GM12878 (cell line): ENCODE data around the gene MICAL3.
A peak's percentile ranks its signal among the peaks of the same experiment; 100 is the strongest.

ENCODE experiments used
- ETV6 ChIP-seq, 2 experiments: fragments of 450-650 bp in 1 of 2; IDR thresholded peaks in 1 of 2; conservative IDR thresholded peaks in 1 of 2; 2 replicates each; pipeline ENCODE4 v1.6.1; 2014; ENCODE audit warnings: antibody characterized with exemption in 1 of 2, borderline replicate concordance in 1 of 2, low read depth in 1 of 2, mild to moderate bottlenecking in 1 of 2, moderate library complexity in 1 of 2
- JUND ChIP-seq: IDR thresholded peaks from 2 replicates; pipeline ENCODE4 v1.6.1; 2012; ENCODE audit warnings: low read depth, mild to moderate bottlenecking, low read length, improper control_type of control experiment, moderate library complexity
- MTA2 ChIP-seq: fragments of 450-650 bp; IDR thresholded peaks from 2 replicates; pipeline ENCODE4 v1.6.1; 2016; ENCODE audit warnings: low read depth, mild to moderate bottlenecking, moderate library complexity
- NFIC ChIP-seq: IDR thresholded peaks from 2 replicates; pipeline ENCODE4 v1.6.1; 2012; ENCODE audit warnings: low read depth, mild to moderate bottlenecking, inconsistent platforms, low read length, moderate library complexity
- NFYB ChIP-seq: IDR thresholded peaks from 2 replicates; pipeline ENCODE4 v1.6.1; 2011; ENCODE audit warnings: low read depth, mild to moderate bottlenecking, low read length, improper control_type of control experiment, moderate library complexity; ENCODE audit not compliant: insufficient read depth
- RBBP5 ChIP-seq: fragments of 200-600 bp; sonication (generic); conservative IDR thresholded peaks from 2 replicates; pipeline ENCODE4 v1.6.1; 2016
- SIX5 ChIP-seq: IDR thresholded peaks from 2 replicates; pipeline ENCODE4 v1.6.1; 2011; ENCODE audit warnings: mild to moderate bottlenecking, low read depth, low read length, moderate library complexity; ENCODE audit not compliant: severe bottlenecking

- TF ChIP-seq RBBP5 (no peak), MTA2 (peak; percentile 76), NFIC (peak; percentile 86), ETV6 (conservative IDR thresholded peaks at IDR 0.05 in 1 of 2, IDR thresholded peaks at IDR 0.05 in 1 of 2; ENCODE audit: borderline replicate concordance in 1 of 2, low read depth in 1 of 2) (peak in 1 of 2 experiments; percentile 47; a peak in 1 of 4 replicates), NFYB (no peak), JUND (no peak), SIX5 (no peak)
These were observed 49.5 kb downstream of the MICAL3 start for GRCh38 chr22:17974703-17975372.
